ENCODE data around the gene RHPN2. TPM values are rescaled to one million over a fixed set of nuclear protein-coding genes. Genes with fewer than 3 reads are reported as not detected.
"Not testable (repeated sequence)": the region's sequence is repeated elsewhere in the genome, so short reads cannot be mapped to it uniquely, and the experiment has no call there.

The RHPN2 gene
- total and polyA plus RNA-seq, 2 of the 8 experiments (the other 6 are each of a cell fraction or from before 2014, with no cell fraction given): 22.8 to 31.1 TPM

- TF ChIP-seq KDM4A (IDR thresholded peaks at IDR 0.05; ENCODE audit: low read depth, low read length, severe bottlenecking) (no peak), CTCF (IDR thresholded peaks at IDR 0.05; ENCODE audit: control extremely low read depth in 1 of 3, insufficient read depth in 1 of 3, low read depth in 1 of 3, low read length in 3 of 3) (peak; percentile 51 to 79 (median 66))
Observed at GRCh38 chr19:33022472-33023116, 42.1 kb downstream of the RHPN2 start (continued).

- H3K4me1 ChIP-seq (replicated peaks in 1 of 4; ENCODE audit: control insufficient read depth in 3 of 4, insufficient read depth in 4 of 4, low read length in 3 of 4); H3K9ac ChIP-seq (replicated peaks in 1 of 4; ENCODE audit: extremely low read depth in 1 of 4, low read depth in 3 of 4, low read length in 3 of 4); H3K4me2 ChIP-seq (ENCODE audit: insufficient read depth in 1 of 2, low read depth in 2 of 2, low read length in 2 of 2); H3K23me2 ChIP-seq (ENCODE audit: low read depth, low read length); H3K4me3 ChIP-seq (ENCODE audit: extremely low read depth in 1 of 4, insufficient read depth in 2 of 4, low read depth in 3 of 4, low read length in 4 of 4); H3K23ac ChIP-seq (ENCODE audit: insufficient read length); H3K9me3 ChIP-seq (ENCODE audit: insufficient read depth in 2 of 2, low read depth in 1 of 2, low read length in 1 of 2); H3K27me3 ChIP-seq (replicated peaks in 1 of 4; ENCODE audit: control insufficient read depth in 3 of 4, extremely low read depth in 1 of 4, insufficient read depth in 3 of 4, low read length in 3 of 4); H2BK5ac ChIP-seq (ENCODE audit: low read depth, low read length); H4K5ac ChIP-seq (ENCODE audit: insufficient read length, low read depth, low read length); H2BK120ac ChIP-seq (replicated peaks; ENCODE audit: low read depth, low read length); H3K79me1 ChIP-seq (ENCODE audit: low read depth, low read length); H3K56ac ChIP-seq (replicated peaks; ENCODE audit: insufficient read length, low read depth, low read length); POLR2A ChIA-PET (ENCODE audit: partially characterized antibody); H3K18ac ChIP-seq (ENCODE audit: extremely low read depth, low read length); H3K4ac ChIP-seq (replicated peaks; ENCODE audit: insufficient read length, low read depth, low read length); H2BK15ac ChIP-seq (ENCODE audit: low read length); H4K20me1 ChIP-seq (replicated peaks in 1 of 2; ENCODE audit: control insufficient read depth in 1 of 2, insufficient read depth in 2 of 2, low read length in 2 of 2); H3K27ac ChIP-seq (ENCODE audit: low read depth, low read length); H2AFZ ChIP-seq (ENCODE audit: low read length); H2AK5ac ChIP-seq (ENCODE audit: low read depth, low read length); H3K79me2 ChIP-seq (ENCODE audit: control insufficient read depth in 1 of 2, insufficient read depth in 2 of 2, low read length in 2 of 2); H4K8ac ChIP-seq (ENCODE audit: extremely low read depth, insufficient read depth, low read length); H4K91ac ChIP-seq (replicated peaks; ENCODE audit: insufficient read length, low read length); H2BK20ac ChIP-seq (ENCODE audit: low read length); H3K14ac ChIP-seq (ENCODE audit: insufficient read length); DNase-seq (ENCODE audit: low read depth in 1 of 2, low spot score in 2 of 2); CTCF ChIA-PET (ENCODE audit: partially characterized antibody); H2BK12ac ChIP-seq (ENCODE audit: low read depth, low read length); FAIRE-seq: not testable (repeated sequence)
- 97% methylated on average over 4 of the region's 4 CpGs; no CpG with 5 or more reads in 1 of the 2 experiments for WGBS, 2 experiments (ENCODE audit: extremely low coverage in 1 of 2, insufficient coverage in 1 of 2, insufficient read length in 1 of 2, insufficient replicate concordance in 2 of 2, low coverage in 1 of 2, low lambda C conversion rate in 2 of 2, missing lambda C conversion rate in 1 of 2)
- peaks cover 5 to 32% (median 17%) of the 10 kb centered on the region in 4 experiments for H3K36me3 ChIP-seq (ENCODE audit: control insufficient read depth in 2 of 4, insufficient read depth in 4 of 4, low read length in 3 of 4)
Observed at GRCh38 chr19:33010891-33011290, 53.8 kb downstream of the RHPN2 start.
